Activated CD8-positive, alpha-beta memory T cell treated with anti-CD3 and anti-CD28 coated beads, Interleukin-2, amount 50 U/mL, for 48 hours (primary cell): ENCODE data around the gene UQCR11.

Experiments
- DNase-seq: peaks from one replicate; pipeline ENCODE4 v3.0.0-alpha.2; 2020

UQCR11 gene

GRCh38 chr19:1634242-1634937 lies 29.1 kb upstream of the UQCR11 start:
- no peak for DNase-seq

DNA sequence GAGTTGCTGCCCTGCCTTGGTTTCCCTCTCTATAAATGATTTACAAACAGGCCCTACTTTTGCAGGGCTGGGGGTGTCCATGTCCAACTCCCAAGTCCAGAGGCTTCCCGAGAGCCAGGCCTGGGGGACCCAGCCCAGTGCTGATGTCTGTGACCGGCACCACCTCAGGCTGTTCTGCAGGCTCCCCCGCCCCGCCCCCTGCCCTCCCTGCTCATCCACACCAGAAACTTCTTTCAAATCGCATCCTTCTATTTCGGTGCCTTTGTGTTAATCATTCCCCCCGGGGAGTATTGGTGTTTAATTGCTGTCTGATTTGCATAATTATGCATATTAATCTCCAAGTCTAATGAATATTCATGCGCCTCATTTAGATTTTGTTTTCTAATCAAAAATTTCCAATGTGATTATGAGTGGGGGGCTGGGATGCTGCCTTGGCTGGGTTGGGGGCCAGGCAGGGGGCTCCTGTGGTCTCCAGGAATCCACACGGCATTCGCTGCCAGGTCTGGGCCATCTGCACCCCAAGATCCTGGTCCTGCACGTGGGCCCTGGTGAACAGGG lies 28.1 kb upstream of the UQCR11 start:
- DNase-seq: no peak

DNA sequence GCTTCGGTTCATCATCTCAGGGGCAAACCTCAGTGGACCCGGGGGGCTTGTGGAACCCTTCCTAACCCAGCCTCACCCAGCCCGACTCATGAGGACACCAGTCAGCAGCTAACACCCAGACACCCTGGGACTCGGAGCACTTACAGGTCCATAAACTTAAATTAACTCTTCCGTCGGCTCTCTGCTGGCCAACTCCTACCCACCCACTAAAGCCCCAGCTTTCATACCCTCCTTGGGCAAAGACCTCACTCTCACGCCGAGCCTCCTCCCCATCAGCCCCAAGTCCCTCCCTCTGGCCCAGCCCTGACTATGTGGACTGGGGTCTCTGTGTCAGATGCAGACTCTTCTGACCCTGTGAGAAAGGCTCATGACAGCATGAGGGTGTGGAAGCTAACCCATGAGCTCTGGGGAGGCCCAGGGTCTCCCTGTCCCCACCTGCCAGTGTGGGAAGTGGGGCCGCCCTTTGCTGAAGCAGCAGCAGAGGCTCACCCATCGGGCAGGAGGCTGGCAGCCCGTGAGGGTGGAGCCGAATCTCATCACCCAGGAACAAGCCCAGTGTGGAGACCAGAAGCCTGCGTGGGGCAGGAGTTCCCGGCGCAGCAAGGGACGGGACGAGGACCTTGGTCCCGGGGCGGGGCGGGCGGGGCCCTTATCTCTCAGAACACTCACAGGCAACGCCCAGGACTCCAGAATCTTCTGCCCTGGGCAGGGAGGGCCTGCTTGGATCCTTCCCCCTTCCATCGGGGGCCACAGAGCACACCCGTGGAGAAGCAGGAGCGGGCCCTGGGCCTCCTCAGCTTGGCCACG lies 27.4 kb upstream of the UQCR11 start:
- no peak for DNase-seq

- DNase-seq: no peak
Measured at GRCh38 chr19:1631557-1632100, 26.4 kb upstream of the UQCR11 start.

- no peak for DNase-seq
Measured at GRCh38 chr19:1630811-1631210, 25.5 kb upstream of the UQCR11 start.

DNA sequence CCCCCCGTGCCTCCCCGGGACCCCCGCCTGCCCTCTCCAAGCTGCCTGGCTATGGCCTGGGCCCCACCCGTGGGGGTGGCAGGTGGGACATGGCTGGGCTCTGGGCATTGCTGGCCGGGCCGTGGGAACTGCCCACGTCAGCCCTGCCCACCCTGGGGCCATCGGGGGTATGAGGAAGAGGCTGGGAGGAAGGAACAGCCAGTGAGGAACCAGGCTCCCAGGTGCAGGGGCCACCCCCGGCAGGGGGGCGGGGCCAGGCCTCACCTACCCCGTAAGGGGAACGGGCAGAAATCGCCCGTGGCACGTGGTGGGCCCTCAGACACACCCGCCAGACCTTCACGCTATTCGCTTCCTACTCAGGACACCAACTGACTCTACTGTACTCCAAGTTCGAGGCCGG lies 24.8 kb upstream of the UQCR11 start:
- no peak for DNase-seq

- no peak for DNase-seq
Measured at GRCh38 chr19:1629256-1629808, 24.1 kb upstream of the UQCR11 start.

DNA sequence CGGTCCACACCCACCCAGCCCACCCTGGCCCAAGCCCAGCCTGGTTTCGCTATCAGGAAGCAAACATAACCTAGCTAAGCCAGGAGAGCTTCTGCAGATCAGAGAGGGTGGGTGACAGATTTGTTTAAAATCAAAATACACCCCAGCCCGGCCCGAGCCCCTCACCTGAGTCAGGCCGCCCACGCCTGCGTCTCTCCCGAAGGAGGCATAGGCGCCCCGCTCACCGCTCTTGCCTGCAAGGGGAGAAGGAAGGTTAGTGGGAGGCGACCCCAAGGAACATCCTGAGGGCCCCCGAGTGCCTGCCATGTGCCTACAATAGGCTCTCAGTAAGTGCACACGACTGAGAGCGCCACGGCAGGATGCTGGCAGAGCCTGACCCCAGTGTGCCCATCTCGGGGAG lies 21.9 kb upstream of the UQCR11 start:
- no peak for DNase-seq

DNA sequence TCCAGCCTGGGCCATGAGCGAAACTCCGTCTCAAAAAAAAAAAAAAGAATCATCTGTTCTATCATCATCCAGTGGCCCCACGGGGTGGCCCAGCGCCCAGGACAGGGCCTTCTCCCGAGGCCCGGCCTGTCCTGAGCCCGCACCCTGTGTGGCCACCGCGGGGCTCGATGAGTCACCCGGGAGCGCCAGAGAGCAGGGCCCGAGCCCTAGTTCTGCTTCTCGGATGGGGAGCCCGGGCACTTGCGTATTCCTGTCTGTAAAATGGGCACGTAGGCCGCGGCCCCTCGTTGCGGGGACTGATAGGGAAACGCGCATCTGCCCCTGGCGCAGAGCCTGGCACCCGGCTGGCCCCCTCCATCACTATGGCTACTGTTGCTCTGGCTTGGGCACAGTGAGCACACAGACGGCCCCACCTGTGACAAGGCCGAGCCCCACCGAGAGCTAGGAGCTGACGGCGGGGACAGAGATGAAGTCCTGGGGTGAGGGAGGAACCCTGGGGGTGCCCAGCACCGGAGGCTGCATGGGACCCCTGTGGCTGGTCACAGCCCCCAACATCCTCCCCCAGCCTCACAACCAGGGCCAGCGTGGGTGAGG lies 21.3 kb upstream of the UQCR11 start:
- no peak for DNase-seq

DNA sequence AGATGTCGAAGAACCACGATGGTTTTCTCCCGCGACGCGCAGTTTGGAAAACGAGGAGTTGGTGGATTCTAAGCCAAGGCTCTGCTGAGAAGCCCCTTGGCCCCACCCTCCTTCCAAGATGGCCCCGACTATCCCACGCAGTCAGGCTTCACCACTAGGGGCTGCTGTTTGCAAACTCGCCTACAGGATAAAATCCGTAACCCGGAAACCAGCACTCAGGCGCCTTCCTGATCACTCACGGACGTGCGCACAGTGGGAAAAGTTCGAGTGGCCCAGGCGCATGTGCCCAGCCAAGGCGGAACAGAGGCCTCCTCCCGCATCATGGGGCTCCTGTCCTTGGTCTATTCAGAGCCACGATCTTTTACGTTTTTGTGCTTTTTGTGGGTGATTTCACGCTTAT lies 19.2 kb upstream of the UQCR11 start:
- DNase-seq: peak; percentile 73

DNA sequence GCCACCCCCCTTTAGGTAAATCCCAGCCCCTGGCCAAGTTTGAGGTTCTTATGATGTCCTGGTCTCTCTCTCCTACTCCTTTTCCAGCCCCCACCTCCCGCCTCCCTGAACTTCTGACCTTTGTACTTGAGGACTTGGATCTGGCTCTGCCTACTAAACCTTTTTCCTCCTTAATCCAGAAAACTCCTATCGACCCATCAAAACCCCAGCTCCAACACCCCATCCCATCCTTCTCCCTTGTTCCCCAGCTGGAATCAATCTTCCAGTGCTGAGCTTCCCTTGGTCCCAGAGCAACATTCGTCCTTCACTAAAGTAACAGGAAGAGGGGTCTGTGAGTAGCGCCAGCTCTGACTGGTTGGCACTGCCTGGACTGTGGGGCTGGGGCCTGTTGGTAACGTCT lies 17.3 kb upstream of the UQCR11 start:
- DNase-seq: no peak

- DNase-seq: no peak
Measured at GRCh38 chr19:1622007-1622406, 16.7 kb upstream of the UQCR11 start.

DNA sequence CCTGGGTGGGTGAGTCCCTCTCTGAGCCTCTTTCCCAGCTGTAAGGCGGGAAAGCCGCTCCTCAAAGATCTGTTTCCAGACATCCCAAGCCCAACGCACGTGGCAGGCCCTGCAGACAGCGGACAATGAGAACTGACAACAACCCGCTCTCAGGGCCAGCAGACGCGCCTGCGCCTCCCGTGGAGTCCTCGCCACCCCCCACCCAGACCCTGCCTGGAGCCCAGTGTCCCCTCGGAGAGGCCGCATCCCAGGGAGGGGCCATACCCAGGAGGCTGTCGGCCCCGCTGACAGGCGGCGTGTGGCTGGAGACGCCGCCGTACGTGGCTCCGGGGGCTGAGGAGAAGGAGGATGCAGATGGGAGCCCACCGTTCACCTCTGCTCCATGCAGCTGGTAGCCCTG lies 16.3 kb upstream of the UQCR11 start:
- DNase-seq: no peak

DNA sequence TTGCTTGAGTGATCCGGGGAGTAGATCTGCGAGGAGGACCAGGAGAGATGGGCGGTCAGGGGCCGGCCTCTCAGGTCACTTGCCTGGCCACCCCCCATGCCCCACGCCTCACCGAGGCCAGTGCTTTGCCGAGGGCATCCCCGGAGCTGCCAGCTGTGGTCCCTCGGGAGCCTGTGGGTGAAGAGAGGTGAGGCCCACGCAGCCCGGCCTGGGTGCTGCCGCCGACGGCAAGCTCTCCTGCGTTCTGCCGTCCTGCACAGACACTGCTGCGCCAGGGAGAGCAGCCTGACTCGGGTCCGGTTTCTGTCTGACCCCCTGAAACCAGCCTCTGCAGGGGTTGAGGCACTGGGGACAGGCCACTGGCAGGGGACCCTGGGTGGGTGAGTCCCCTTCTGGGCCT lies 15.8 kb upstream of the UQCR11 start:
- no peak for DNase-seq

DNA sequence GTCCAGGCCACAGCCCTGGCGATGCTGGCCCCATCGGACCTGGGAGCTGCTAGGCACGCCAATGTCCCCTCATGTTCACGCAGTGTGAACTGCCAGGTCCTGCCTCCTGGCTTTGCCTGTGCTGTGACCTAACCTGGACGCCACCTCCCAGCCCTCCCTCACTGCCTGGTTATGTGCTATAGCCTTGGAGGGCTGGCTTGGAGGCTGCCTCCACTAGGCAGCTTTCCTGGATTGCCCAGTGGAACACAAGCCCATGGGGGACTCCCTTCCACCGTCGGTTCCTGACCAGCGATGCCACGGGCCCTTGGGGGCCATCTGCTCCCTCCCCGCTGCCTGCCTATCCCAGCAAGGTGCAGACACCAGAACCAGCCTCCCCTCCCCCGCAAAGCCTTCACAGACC lies 15.2 kb upstream of the UQCR11 start:
- no peak for DNase-seq

GRCh38 chr19:1619703-1620102 lies 14.4 kb upstream of the UQCR11 start:
- DNase-seq: no peak

GRCh38 chr19:1619094-1619439 lies 13.8 kb upstream of the UQCR11 start:
- DNase-seq: no peak

- no peak for DNase-seq
Measured at GRCh38 chr19:1618157-1619093, 13.2 kb upstream of the UQCR11 start.

DNA sequence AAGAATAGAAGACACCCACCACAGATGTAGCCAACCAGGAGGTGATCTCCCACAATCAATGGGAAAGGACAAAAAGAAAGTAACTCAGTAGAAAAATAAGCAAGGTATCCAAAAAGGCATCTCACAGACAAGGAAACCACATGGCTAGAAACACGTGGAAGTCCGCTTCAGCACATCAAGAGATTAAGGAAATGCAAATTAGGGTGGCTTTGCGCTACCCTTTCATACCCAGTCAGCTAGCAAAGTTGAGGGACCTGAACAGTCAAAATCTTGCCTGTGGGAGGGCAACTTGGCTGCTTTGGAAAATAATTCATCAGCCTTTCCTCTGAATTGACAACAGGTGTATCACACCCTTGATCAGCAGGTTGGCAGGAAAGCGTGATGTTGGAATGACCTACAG lies 11.6 kb upstream of the UQCR11 start:
- no peak for DNase-seq

DNA sequence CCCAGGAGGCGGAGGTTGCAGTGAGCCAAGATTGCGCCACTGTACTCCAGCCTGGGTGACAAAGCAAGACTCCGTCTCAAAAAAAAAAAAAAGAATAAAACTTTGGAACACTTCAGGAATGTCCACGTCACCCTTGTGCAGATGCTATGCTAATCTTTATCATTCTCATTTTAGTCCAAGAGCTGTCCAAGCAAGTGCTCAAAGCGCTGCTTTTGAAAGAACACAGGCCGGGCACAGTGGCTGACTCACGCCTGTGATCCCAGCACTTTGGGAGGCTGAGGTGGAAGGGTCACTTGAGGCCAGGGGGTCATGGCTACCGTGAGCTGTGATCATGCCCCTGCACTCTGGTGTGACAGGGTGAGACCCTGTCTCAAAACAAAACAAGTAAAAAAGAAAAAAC lies 11.1 kb upstream of the UQCR11 start:
- DNase-seq: no peak

- no peak for DNase-seq
Measured at GRCh38 chr19:1615156-1615765, 10.0 kb upstream of the UQCR11 start.
